ENCODE data around the gene VLDLR.

The VLDLR gene

GRCh38 chr9:2622461-2623287, 1.1 kb downstream of the VLDLR start:
- peak; percentile 23 for DNase-seq

GRCh38 chr9:2623288-2624050, 1.9 kb downstream of the VLDLR start:
- peak; percentile 18 for DNase-seq

DNA sequence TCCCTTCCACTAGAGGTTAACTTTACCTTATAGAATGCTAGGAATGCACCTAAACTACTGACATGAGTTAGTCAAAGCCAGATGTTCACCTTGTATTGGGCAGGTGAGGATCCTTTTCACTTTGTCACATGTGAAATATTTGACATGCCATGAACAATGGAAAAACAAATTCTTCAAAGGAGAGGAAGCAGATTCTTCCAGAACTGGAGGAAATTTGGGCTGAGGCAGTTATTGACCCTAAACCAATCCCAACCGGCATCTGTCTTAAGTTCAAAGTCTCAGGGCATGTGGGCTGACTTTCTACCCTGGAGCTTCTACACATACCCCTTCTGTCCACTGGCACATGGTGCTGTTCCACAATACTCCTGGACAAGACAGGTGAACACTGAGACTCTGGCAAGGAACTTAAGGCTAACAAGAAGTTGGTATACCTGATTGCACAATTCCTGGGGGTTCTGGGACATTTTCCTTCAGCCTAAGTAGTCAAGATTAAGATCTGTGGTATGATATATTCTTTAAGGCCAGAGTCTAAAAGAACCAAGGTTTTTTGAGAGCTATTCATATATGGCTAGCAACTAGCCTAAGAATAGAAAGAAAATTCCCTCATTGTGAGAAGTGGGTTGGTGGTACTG, 2.6 kb downstream of the VLDLR start:
- DNase-seq: no peak

GRCh38 chr9:2625427-2625826, 3.8 kb downstream of the VLDLR start:
- DNase-seq: no peak

GRCh38 chr9:2628919-2629318, 7.3 kb downstream of the VLDLR start:
- DNase-seq: no peak

DNA sequence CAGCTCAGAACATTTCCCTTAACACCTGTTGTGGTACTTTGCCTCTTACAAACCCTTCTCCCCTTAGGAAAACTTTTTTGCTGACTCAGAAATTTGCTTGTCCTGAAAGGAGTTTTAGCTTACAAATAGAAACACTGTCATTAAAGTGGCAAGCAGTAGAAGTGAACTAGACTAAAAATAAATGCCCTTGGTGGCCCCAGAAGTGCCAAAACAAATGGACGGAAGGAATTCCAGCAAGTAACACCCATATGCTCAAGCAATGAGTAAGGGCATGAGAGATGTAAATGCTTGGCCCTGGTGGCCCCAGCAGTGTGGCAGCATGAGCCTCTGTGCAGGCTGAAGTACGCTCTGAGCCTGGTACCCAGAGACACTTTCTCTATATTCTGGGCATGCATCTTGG, 8.6 kb downstream of the VLDLR start:
- no peak for DNase-seq

- no peak for DNase-seq
Observed at GRCh38 chr9:2631263-2631662, 9.7 kb downstream of the VLDLR start.

DNA sequence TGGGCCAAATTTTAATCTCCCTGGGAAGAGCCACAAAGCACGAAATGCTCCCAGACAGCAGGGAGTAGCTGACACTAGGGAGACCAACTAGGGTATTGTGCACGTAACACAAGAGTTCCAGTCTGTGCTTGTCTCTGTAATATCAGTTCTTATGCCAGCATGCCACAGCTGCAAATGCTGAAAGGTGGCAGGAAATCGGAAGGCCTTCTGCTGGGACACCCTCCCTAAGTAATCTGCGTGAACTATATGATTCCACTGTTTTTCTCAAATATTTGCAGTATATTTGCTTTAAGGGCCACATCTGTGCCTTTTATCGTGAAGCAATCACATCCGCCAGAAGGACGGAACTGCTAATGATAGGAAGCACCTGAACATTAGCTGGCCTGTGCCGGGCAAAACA, 12.6 kb downstream of the VLDLR start:
- no peak for DNase-seq

GRCh38 chr9:2634818-2635217, 13.2 kb downstream of the VLDLR start:
- no peak for DNase-seq

DNA sequence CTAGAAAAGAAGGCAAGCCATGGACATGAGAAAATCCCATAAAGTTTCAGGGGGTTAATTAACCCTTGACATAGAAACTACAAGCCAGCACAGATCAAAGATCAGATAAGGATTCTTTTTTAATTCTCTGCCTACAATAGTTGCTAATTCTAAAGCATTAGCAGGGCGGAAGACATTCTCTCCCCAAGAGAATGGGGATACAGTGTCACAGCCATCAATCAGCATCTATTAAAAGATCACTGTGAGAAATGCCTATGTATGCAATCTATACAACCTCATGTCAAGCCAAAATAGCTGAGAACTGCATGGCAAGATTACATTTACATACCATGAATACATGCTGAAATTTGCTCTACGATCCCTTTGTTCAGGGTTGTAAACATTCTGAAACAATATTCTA, 14.3 kb downstream of the VLDLR start:
- DNase-seq: no peak

DNA sequence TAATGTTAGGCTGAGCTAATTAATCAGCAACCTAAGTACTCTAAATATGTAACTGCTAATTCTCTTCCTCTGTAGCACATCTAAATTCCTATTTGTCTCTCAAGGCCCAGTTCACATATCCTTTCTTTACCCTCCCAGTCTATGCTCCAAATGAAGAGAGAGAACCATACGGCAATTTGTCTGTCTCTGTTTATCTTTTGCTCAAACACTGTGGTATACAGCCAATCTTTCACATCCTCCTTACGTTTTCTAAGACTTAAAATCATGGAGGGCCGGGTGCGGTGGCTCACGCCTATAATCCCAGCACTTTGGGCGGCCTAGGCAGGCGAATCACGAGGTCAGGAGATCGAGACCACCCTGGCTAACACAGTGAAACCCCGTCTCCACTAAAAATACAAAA, 15.8 kb downstream of the VLDLR start:
- no peak for DNase-seq

DNA sequence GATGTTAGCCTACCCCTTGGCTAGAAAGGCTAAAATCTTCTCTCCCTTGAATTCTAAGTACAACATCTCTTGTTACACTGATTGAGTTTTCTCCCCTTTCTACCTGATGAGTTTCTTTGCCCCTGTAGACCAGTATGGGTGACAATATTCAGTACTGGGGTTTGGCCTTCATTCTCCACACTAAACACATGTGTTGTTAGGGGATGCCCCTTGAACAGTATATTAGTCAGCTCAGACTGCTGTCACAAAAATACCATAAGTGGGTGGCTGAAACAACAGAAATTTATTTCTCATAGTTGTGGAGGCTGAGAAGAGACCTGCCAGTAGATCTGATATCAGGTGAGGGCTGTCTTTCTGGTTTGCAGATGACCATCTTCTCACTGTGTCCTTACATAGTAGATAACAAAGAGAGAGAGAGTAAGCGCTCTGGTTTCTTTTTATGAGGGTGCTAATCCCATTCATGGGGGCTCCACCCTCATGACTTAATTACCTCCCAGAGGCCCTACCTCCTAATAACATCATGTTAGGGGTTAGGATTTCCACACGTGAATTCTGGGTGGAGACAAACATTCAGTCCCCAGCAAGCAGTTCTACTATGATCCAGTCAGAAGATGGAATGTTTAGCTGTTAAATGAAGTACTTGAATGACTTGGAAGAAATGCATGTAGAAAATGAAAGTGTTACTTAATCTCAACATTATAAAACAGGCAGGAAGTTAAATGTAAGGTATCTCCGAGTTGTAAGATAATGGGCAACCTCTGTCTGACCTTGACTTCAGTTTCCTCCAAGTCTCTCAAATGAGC, 17.5 kb downstream of the VLDLR start:
- no peak for DNase-seq

DNA sequence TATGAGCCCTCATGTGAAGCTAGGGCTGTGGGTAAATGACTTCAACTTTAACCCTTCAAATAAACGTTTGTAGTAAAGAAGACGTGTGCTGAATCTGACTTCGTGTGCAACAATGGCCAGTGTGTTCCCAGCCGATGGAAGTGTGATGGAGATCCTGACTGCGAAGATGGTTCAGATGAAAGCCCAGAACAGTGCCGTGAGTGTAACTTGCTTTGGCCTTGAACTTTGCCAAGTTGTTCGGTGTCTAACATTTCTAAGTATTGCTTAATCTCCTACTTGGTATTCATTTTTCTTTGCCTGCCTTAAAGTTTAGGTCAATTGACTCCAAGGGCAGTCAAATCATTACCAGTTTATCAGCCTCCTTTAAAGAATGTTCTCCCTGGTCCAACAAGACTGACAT, 18.2 kb downstream of the VLDLR start:
- no peak for DNase-seq

GRCh38 chr9:2640570-2640969, 19.0 kb downstream of the VLDLR start:
- DNase-seq: no peak

- DNase-seq: no peak
Observed at GRCh38 chr9:2641033-2641432, 19.4 kb downstream of the VLDLR start.

GRCh38 chr9:2642068-2642467, 20.5 kb downstream of the VLDLR start:
- no peak for DNase-seq

GRCh38 chr9:2645569-2645968, 24.0 kb downstream of the VLDLR start:
- no peak for DNase-seq

GRCh38 chr9:2655411-2655901, 33.9 kb downstream of the VLDLR start:
- DNase-seq: peak; percentile 92

- DNase-seq: peak; percentile 1
Observed at GRCh38 chr9:2657427-2657826, 35.8 kb downstream of the VLDLR start.

- DNase-seq: no peak
Observed at GRCh38 chr9:2662496-2662895, 40.9 kb downstream of the VLDLR start.

DNA sequence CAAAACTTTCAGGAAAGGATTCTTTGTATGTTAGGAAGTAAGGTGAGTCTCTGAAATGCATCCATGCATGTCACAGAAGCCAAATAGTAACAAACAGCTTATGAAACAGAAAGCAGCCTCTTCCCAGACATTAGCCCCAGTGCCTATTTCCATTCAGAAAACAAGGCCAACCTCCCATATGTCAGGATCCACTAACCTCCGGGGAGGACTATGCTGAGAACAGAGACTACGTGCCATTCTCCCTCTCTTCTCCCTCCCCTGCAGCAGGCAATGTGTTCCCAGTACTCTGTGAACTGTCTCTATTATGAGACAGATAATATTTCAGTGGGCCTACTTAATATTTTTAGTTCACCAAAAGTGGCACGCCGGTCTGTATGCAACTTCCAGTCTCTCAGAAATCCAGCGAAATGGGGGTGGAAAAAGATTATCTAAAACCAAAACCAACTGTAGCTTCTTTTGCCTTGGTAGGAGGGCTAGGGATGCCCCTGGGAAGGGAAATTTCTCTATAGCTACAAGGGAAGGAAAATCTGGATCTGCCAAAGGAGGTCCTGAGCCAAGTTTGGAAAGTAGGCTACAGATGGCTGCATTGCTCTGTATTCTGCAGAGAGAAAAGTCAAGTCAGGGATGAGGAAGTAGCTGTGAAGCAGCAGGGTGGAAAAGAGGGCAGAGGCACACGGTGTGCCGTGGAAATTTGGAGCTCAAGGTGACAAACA, 42.0 kb downstream of the VLDLR start:
- DNase-seq: no peak

Data from fibroblast of skin of right quadriceps (primary cell).